Gastroesophageal sphincter (tissue), 3 donors: ENCODE data around the gene UBQLN4.

ENCODE experiments used
- POLR2A ChIP-seq, 2 donors: fragments of 450-650 bp; IDR thresholded peaks; one replicate each; pipeline ENCODE4 v1.6.1; 2017; ENCODE audit warnings: antibody characterized with exemption in 2 of 2, mild to moderate bottlenecking in 2 of 2, moderate library complexity in 1 of 2
- TF ChIP-seq, protein P1 (sequence below), 4 experiments: fragments of 200-600 bp in 2 of 4; fragments of 450-650 bp in 2 of 4; sonication (generic) in 1 of 4; IDR thresholded peaks; one replicate each; pipeline ENCODE4 v1.5.1; 2017 to 2019; ENCODE audit warnings: antibody characterized with exemption in 4 of 4, mild to moderate bottlenecking in 2 of 4, moderate library complexity in 2 of 4

GRCh38 chr1:155993595-155993994, 60.0 kb downstream of the UBQLN4 start:
- TF ChIP-seq, protein P1, sequence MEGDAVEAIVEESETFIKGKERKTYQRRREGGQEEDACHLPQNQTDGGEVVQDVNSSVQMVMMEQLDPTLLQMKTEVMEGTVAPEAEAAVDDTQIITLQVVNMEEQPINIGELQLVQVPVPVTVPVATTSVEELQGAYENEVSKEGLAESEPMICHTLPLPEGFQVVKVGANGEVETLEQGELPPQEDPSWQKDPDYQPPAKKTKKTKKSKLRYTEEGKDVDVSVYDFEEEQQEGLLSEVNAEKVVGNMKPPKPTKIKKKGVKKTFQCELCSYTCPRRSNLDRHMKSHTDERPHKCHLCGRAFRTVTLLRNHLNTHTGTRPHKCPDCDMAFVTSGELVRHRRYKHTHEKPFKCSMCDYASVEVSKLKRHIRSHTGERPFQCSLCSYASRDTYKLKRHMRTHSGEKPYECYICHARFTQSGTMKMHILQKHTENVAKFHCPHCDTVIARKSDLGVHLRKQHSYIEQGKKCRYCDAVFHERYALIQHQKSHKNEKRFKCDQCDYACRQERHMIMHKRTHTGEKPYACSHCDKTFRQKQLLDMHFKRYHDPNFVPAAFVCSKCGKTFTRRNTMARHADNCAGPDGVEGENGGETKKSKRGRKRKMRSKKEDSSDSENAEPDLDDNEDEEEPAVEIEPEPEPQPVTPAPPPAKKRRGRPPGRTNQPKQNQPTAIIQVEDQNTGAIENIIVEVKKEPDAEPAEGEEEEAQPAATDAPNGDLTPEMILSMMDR (IDR thresholded peaks at IDR 0.05) = no peak
- no peak for TF ChIP-seq POLR2A (IDR thresholded peaks at IDR 0.05)
